SU-DHL-6 (cell line): ENCODE measurements around the gene FPR2.

Source experiments
- H2AFZ ChIP-seq: fragments of 200-600 bp; sonication (generic); 2 replicates; pipeline ENCODE4 v1.6.1; 2014; ENCODE audit warnings: low read depth, mild to moderate bottlenecking, moderate library complexity, mixed read lengths, antibody characterized with exemption, low read length; ENCODE audit not compliant: severe bottlenecking
- H3F3A ChIP-seq: fragments of 200-600 bp; shearing (Covaris generic); 2 replicates; pipeline ENCODE4 v1.6.0; 2016; ENCODE audit warnings: antibody characterized with exemption, mild to moderate bottlenecking; ENCODE audit not compliant: insufficient read depth
- H3K27ac ChIP-seq: fragments of 200-600 bp; sonication (generic); 2 replicates; pipeline ENCODE4 v1.5.1; 2016; ENCODE audit warnings: low read depth, mild to moderate bottlenecking, low read length, moderate library complexity, mixed read lengths
- H3K27me3 ChIP-seq: fragments of 200-600 bp; sonication (generic), shearing (Covaris generic); 2 replicates; pipeline ENCODE4 v1.6.0; 2014; ENCODE audit warnings: mild to moderate bottlenecking, low read length
- H3K36me3 ChIP-seq: fragments of 200-600 bp; sonication (generic); 2 replicates; pipeline ENCODE4 v1.6.1; 2014; ENCODE audit warnings: mild to moderate bottlenecking, low read length, mixed read lengths
- H3K4me2 ChIP-seq: fragments of 300-600, 200-600 bp; shearing (Covaris generic), sonication (generic); 2 replicates; pipeline ENCODE4 v1.6.0; 2014; ENCODE audit warnings: low read length, low read depth, mild to moderate bottlenecking; ENCODE audit not compliant: poor library complexity, severe bottlenecking
- H3K4me3 ChIP-seq: fragments of 200-600 bp; sonication (generic); 2 replicates; pipeline ENCODE4 v1.5.1; 2014; ENCODE audit warnings: antibody characterized with exemption, low read length, mild to moderate bottlenecking, mixed read lengths; ENCODE audit not compliant: insufficient read depth, poor library complexity, severe bottlenecking
- H3K79me2 ChIP-seq: fragments of 200-600 bp; sonication (generic); 2 replicates; pipeline ENCODE4 v1.6.1; 2014; ENCODE audit warnings: mild to moderate bottlenecking, low read length, moderate library complexity; ENCODE audit not compliant: insufficient read depth
- H3K9ac ChIP-seq: fragments of 200-600 bp; sonication (generic); 2 replicates; pipeline ENCODE4 v1.7.0; 2014; ENCODE audit warnings: mild to moderate bottlenecking, low read length
- H3K9me2 ChIP-seq: fragments of 200-600 bp; sonication (generic); replicated peaks from 2 replicates; pipeline ENCODE4 v1.6.1; 2014; ENCODE audit warnings: low read length; ENCODE audit not compliant: insufficient read depth
- H3K9me3 ChIP-seq: fragments of 200-600 bp; sonication (generic); 2 replicates; pipeline ENCODE4 v1.6.1; 2014; ENCODE audit warnings: low read length, mixed read lengths; ENCODE audit not compliant: insufficient read depth
- H4K20me1 ChIP-seq: fragments of 200-600 bp; sonication (generic); 2 replicates; pipeline ENCODE4 v1.6.1; 2014; ENCODE audit warnings: low read depth, mild to moderate bottlenecking, antibody characterized with exemption, low read length, moderate library complexity, mixed read lengths
- CTCF ChIP-seq: fragments of 200-600 bp; sonication (generic); IDR thresholded peaks from one replicate; pipeline ENCODE4 v1.5.1; 2017; ENCODE audit warnings: antibody characterized with exemption, mild to moderate bottlenecking, low read length, moderate library complexity; ENCODE audit not compliant: insufficient read depth, poor library complexity, severe bottlenecking
- EZH2phosphoT487 ChIP-seq: fragments of 200-600 bp; sonication (generic), shearing (Covaris generic); conservative IDR thresholded peaks from 2 replicates; pipeline ENCODE4 v1.6.1; 2018; ENCODE audit warnings: mild to moderate bottlenecking, antibody characterized with exemption, low read length, moderate library complexity, mixed read lengths

FPR2 gene

GRCh38 chr19:51765086-51765485 lies 4.1 kb downstream of the FPR2 start:
- Histone ChIP-seq H3K9me2 (no peaks in the 10 kb centered on the region), H3K79me2 (no peaks in the 10 kb centered on the region), H4K20me1 (no peaks in the 10 kb centered on the region), H2AFZ (no peak overlapping the region), H3K36me3 (no peaks in the 10 kb centered on the region), H3K9ac (no peak overlapping the region), H3K9me3 (no peaks in the 10 kb centered on the region), H3K27me3 (no peaks in the 10 kb centered on the region), H3K4me2 (no peak overlapping the region), H3F3A (no peaks in the 10 kb centered on the region), H3K27ac (no peak overlapping the region), H3K4me3 (no peak overlapping the region)
- TF ChIP-seq EZH2phosphoT487, result no peak
- no peak for TF ChIP-seq CTCF

GRCh38 chr19:51766461-51766860 lies 5.5 kb downstream of the FPR2 start:
- no peaks in the 10 kb centered on the region for H3K27me3 ChIP-seq
- H3K4me3 ChIP-seq, result no peak overlapping the region
- no peak overlapping the region for H3K27ac ChIP-seq
- no peaks in the 10 kb centered on the region for H4K20me1 ChIP-seq
- no peak for TF ChIP-seq EZH2phosphoT487
- TF ChIP-seq CTCF, result no peak
- no peaks in the 10 kb centered on the region for H3K79me2 ChIP-seq
- H3F3A ChIP-seq, result no peaks in the 10 kb centered on the region
- H3K9ac ChIP-seq, result no peak overlapping the region
- no peaks in the 10 kb centered on the region for H3K36me3 ChIP-seq
- H3K9me3 ChIP-seq, result no peaks in the 10 kb centered on the region
- H2AFZ ChIP-seq, result no peak overlapping the region
- H3K4me2 ChIP-seq, result no peak overlapping the region
- no peaks in the 10 kb centered on the region for H3K9me2 ChIP-seq

GRCh38 chr19:51771376-51772130 lies 10.6 kb downstream of the FPR2 start:
- Histone ChIP-seq H3K36me3 (no peaks in the 10 kb centered on the region), H4K20me1 (no peaks in the 10 kb centered on the region), H3F3A (no peaks in the 10 kb centered on the region), H2AFZ (no peak overlapping the region), H3K9ac (no peak overlapping the region), H3K27me3 (no peaks in the 10 kb centered on the region), H3K9me2 (no peaks in the 10 kb centered on the region), H3K4me2 (no peak overlapping the region), H3K9me3 (no peaks in the 10 kb centered on the region), H3K27ac (no peak overlapping the region), H3K79me2 (no peaks in the 10 kb centered on the region), H3K4me3 (no peak overlapping the region)
- no peak for TF ChIP-seq EZH2phosphoT487
- no peak for TF ChIP-seq CTCF
